SHP77 (cell line): ENCODE results near the gene HOXB6.
A peak's percentile ranks its signal among the peaks of the same experiment; 100 is the strongest.

Source experiments
- DNase-seq, 2 experiments: peaks; one replicate each; lab custom pipeline; 2025; lab: John Stamatoyannopoulos, UW

The HOXB6 gene

DNA sequence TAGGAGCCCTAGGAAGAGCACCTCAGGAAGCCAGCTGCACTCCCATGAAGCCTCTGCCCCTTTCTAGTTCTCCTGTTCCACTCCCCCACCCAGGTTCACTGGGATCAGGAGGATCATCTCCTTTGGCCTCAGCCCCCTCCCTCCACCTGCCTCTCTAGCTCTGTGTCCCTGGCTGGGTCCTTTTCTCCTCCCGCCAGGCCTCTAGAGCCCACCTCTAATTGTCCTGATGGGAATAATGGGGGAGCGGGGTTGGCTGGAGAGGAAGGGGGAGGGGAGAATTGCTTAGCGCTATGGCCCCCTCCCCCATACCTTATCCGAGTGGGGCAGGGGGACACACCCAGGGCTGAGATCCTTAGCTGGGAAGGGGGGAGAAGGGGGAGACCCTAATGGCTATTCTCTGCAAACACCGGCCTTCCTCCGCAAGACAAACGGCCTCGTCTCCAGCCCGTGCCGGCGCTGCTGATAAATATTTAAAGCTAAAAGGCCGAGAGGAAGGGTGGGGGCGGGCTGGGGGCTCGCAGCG lies 5.0 kb upstream of the HOXB6 start:
- DNase-seq = no peak

DNA sequence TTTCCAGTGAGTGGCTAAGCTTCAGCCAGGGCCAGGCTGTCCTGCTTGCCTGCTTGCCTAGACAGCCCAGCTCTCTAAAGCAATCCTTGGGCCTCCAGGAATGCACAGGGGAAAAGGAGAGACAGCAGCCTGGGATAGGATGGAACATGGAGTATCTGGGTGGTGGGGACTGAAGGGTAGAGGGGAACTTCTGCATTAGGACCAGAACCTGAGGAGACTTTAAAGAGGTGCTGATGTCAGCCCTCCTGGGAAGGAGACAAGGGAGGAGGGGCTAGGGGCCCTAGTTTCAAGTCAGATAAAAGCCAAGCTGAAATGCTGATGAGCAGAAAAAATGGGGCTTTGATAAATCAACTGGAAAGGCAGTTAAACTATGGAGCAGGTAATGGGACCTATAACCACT lies 4.2 kb upstream of the HOXB6 start:
- no peak for DNase-seq

DNA sequence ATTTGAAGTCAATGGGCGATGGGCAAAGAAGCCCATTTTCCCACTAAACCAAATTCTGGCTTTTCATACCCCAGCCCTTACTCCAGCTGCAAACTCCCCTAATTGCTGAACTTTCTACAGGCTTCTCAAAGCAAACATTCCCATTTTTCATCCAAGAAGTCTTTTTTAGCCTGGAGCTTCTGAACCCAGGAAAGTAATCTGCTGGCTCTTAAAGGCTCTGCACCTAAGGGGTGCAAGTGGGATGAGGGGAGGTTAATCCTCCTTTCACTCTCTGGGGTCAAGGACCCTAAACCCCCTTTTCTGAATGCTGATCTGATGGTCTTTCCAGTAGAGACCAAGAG lies 3.7 kb upstream of the HOXB6 start:
- no peak for DNase-seq

DNA sequence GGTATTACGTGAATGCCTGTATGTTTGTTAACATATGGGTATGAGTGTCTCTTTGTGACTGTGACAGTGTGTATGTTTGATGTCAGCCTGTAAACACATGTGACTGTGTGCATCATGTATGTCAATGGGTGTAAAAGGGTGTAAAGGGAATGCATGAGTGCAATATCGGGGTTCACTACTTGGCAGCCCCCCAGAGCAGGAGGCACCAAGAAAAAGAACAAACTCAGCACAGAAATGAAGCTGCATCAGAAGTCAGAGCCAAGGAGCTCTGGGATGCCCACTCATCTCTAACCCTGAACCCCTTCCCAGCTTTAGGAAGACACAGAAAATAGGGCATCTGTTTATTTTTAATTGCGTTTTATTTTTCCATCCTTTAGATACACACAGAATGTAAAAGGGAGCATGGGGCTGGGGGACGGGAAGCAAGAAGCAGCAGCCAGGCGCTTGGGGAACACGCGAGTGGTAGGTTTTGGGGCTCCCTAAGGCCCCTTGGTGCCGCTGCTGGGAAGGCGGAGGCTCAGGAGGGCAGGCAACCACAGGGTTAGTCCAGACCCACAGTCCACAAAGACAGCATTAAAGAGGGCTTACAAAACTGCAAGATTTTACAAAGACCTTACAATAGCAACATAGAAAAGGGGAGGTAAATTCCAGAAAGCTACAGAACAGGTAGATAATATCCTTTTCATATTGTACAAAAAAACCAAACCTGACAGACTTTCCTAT lies 2.3 kb upstream of the HOXB6 start:
- DNase-seq = no peak

DNA sequence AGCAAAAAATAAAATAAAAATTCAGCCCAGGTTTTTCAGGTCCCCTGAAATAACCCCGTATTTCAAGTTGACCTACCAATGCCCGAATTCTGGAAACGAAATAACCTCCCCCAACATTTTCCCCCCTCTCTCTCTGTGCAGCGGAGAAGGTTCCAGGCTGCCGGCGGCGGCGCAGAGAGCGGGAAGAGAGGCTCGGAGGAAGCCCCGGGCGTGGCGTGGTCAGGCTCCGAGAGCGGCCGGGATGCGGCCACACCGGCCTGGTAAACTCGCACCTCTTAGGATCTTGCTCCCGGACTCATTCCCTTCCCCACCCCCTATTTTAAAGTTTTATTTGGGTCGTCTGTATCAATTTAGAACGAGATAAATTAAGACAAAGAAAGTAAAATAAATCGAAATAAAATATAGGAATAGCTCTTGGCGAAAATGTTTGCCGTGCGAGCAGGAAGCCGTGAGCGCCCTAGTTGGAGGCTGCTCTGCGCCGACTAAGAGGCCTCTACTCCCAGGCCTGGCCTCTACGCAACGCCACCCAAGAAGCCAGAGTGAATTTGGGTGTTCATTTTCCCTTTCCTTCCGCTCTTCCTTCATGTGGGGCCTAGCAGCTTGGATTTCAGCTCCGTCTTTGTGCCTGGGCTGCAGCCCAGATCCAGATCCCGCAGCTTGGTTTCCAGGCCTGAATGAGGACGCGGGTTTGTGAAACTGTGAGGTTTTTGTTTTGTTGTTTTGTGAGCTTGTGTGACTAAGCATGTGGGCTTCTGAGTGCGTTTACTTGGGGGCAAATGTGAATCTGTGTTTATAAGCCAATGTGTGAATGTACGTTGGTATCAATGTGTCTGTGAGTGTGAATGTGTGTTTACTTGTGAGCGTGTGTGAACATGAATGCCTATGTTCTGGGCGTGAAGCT lies 1.5 kb upstream of the HOXB6 start:
- DNase-seq = no peak

DNA sequence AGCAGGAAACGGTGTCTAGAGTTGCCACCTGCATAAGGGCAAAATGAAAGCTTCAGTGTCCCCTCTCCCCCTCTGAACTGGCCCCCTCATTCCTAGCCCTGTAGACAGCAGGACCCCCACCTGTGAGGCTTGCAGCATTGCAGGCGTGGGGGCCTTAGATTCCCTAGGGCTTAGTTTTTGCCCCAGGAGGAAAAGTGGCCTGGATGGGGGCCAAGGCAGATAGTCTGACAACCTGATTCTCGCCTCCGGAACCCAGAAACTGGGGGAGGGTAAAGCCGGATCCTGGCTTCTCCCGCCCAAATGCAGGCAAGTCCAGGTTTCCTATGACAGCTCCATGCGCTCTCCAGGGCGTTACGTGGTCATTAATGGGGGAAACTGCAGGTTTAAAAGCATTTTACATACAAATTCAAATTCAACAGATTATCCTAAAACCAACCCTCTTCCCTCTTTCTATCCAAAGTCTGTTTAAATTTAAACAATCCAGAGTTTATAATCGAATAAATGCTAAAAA lies 678 bp upstream of the HOXB6 start:
- no peak for DNase-seq

DNA sequence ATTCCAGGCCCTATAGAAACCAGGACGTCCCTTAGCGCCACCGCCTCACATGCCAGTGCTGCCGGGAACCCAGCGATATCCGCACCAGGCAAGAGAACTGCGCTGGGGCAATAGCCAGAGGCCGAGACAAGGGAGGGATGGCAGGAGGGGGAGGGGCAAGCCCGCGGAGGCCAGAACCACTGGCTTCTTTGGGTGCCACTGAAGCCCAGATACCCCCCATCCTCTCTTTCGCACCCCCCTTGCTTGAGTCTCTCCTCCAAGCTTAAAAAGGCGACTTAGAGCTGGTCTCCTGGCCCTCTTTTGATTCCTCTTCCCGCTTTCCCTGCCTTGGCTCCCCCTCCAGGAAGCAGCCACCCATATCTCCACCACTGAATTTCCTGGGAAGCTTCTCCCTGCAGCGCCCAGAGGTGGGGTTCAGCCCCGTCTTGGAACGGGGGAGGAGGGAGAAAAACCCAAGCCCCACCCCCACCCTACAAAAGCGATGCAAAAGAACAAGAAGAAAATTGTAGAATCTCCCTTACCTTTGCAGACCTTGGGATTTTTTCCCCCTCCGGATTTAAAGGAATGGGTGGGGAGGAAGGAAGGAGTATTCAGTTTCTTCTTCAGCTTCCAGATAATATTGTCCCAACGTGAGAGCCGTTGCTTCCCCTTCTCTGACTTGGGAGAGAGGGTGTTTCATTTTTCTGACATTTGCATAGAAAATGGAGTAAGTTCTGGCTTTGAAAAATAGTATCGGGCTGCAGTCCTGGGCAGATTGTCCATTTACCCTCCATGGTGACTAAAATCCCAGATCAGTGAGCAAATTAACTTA lies 622 bp downstream of the HOXB6 start:
- DNase-seq = peak; percentile 62 to 77

DNA sequence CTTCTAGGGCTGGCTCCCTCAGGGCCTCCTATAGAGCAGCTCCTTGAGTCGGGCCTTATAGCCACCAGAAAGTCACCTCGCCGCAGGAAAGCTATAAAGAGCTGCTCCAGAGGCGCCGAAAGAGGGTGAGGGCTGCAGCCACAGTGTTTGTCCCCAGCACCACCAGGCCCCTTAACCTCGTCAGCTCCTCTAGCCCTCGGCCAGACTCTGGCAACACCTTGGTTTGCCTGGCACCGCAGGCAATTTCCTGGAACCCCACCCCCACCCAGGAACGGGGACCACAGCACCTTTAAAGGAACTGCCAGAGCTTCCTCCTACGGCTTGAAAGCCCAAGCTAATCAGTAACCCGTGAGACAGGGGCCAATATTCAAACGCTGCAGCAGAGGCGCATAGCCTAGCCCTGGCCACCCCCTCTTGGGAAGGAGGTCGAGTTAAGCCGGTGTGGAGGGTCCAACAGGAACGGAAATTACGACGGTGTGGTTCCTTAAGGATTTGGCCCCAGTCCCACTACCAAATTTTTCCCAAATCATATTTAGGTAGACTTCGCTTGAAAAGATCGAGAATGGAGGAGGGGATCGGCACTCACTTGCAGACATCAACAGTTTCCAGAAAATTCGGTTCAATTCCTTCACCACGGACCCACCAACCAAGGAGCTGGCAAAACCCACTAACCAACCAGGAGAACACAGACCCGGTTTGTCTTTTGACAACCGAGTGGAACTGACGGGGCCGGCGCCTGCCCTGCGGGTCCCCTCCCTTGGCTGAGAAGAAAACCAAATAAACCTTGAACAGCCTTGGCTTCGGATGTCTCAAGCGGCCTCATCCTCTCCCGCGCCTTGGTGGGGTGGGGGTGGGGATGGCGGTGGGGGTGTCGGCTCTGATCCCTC lies 3.0 kb downstream of the HOXB6 start:
- DNase-seq = no peak

DNA sequence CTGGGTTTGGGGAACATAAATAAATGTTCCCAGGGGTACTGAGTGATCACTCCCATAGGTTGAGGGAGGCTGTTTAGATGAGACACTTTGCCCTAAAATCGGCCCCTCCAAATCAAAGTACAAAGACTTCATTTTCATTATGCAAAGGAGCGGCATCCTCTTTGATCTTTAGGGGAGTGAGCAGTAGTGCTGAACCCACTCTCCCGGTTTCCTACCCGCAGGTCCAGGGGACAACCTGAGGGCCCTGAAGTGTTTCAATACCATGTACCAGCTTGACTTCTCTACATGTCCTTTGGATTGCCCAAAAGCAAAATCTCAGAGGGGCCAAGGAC lies 3.6 kb downstream of the HOXB6 start:
- no peak for DNase-seq

DNA sequence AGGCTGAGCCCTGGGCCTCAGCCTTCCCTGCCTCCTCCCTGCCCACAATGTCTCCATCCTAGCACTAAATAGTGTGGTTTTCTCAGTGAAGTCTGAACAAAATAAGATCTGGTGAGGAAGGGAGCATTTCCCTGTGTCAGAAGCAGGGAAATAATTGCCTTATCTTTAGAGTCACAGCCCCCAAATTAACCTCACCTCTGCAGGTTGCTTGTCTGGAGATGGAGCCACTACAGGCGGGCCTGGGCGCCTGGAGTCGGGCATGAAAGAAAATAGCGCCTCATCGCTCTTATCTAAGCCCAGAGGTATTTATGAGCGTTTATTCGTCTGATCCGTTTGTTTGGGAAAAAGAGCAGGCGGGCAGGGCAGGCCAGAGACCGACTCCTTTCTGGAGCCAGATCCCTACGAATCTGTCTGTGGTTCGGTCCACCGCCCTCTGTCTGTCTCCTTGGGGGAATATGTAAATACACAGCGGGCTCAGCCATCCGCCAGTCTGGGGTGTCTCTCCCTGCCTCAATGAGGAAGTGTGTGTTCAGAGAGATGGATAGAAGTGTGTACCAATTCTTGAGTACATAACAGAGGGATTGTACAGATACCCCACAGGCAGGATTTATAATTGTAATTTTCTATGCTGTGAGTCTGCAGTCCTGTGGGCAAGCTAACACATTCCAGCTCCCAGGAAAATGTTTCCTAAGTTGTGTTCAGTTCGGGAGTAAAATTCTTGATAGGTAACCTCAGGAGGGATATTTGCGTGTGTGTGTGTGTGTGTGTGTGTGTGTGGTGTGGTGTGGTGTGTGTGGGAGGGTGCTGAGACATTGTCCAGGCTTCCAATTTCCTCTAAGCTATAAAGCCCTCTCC lies 4.3 kb downstream of the HOXB6 start:
- no peak for DNase-seq

DNA sequence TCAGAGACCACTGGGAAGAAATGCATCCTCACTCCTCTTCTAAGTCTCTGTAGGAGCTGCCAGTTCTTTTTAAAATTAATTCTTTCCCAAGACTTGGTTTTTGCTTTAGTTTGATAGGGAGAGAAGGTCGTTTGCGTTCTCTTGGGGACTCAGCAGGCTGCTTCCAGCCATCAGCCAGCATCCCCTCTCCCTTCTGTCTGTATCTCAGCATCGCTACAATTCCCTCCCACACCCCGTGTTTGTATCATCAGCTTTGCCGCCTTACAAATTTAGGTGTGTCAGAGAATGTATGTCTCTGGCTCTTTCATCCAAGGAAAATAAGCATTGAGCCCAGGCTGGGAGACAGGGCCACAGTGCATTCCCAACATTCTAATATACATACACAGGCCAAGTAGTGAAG lies 5.4 kb downstream of the HOXB6 start:
- no peak for DNase-seq

DNA sequence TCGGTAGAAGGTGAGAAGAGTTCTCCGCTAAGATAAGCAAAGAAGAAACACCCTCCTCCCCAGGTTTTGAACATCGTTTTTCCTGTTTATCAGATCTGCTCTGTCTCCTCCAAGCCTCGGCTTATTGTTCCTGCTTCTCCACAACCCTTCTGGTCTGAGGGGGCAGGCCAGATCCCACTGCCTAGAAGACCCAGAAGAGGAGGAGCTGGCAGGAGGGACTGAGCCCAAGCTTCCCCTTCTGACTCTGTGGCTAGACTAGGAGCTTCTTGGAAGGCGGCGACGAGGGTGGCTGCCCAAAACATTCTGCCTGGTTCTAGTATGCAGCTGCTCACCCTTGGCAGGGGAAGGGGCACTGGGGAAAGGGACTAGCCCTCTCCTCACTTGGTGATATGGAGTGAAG lies 6.0 kb downstream of the HOXB6 start:
- no peak for DNase-seq

DNA sequence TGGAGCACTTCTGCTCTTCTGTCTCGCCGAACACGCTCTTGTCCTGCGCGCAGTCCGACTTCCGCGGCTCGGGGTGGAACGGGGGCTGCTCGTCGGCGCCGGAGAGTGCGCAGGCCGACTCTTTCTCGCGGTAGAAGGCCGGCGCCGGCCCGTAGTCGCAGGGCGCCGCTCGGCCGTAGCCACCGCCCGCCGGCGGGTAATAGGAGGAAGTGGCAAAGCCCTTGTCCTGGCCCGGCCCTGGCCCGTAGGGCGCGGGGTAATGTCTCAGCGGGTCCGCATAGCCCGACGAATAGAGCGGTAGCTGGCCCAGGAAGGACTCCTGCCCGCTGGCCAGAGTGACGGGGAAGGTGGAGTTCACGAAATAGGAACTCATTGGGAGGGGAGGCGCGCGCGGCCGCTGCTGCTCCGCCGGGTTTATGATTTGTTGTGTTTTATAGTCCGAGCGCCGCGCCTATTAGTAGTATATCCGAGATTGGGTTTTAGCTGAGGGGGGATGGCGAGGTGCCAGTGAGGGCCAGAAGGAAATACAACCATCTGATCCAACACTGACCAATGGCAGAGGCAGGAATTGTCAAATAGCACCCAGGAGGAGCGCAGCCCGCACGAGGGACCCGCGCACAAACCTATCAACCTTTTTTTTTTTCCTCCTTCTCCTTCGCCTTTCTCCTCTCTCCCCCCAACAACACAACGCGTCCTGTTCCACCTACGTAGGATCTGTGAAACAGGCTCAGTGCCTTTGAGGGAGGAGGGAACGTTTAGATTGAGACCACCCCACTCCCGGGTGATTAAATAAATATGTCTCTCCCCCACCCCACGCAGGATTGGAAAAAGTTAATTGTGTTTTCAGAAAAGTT lies 6.8 kb downstream of the HOXB6 start:
- peak; percentile 29 to 48 for DNase-seq

DNA sequence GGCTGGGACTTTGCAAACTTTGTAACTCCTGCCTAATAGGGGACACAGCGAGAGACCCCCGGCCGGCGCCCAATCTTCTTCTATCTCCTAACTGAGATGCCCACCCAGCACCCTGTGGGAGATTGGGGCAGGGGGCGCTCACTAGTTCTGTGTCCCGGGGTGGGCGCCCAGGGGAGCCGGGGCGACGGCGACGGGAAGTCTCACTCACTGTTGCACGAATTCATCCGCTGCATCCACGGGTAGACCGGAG lies 7.3 kb downstream of the HOXB6 start:
- DNase-seq = no peak

DNA sequence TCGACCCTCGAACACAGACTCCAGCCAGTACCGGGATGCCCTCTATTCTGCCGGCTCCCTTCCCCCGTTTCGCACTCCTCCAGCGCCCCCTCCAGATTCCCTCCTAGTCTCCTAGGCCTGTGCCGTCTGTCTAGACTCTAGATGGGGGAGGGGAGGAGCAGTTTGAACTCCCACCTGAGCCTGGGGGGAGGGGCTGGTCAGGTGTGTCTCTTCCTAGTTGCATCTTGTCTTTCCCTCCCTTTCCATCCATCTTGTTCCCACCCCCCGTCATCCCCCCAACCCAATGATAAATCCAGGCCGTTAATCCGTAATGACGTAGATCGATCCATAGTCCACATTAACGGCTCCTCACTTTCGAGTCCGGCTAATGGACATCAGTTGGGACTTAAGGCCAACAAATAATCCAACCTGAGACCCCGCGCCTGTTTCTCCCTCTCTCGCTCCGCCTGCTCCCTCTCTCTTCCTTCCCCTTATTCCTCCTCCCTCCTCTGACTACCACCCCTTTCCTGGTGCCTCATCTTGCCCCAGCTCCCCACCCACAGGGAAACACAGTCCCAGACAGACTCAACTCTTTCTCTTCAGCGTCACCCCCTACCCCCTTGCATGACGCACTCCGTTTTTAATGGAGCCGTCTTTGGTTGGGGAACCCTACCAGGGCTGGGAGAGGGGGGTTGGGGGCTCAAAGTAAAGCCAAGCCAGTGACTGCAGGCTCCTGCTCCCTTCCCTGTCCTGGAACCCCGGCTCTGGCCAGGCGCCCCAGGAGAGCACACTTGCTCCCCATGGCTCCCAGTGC lies 7.9 kb downstream of the HOXB6 start:
- DNase-seq = no peak

DNA sequence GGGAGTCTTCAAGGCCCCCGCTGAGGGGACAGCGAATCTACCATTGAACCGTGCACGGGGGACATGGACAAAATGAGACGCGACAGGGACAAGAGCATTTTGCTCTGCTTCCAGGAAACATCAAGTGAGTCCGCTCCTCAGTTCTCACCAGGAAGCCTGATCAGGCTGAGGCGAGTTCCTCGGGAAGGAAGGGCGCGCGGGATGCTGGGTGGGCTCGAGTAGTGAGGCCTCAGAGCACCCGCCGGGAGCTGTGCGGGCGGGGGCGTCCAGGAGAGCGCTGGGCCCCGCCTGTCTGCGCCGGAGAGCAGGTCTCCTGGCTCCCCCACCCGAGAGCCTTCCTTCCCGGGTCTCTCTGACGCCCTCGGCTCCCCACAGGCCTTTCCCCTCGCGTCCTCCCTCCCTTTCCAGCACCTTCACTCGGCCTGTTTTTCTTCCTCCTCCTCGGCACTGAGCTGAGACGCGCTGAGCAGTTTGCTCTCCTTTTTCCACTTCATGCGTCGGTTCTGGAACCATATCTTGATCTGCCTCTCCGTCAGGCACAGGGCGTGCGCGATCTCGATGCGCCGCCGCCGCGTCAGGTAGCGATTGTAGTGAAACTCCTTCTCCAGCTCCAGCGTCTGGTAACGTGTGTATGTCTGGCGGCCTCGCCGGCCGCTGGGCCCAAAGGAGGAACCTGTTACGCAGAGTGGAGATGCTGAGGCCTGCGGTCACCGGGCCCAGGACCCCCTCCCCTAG lies 8.6 kb downstream of the HOXB6 start:
- DNase-seq = no peak

DNA sequence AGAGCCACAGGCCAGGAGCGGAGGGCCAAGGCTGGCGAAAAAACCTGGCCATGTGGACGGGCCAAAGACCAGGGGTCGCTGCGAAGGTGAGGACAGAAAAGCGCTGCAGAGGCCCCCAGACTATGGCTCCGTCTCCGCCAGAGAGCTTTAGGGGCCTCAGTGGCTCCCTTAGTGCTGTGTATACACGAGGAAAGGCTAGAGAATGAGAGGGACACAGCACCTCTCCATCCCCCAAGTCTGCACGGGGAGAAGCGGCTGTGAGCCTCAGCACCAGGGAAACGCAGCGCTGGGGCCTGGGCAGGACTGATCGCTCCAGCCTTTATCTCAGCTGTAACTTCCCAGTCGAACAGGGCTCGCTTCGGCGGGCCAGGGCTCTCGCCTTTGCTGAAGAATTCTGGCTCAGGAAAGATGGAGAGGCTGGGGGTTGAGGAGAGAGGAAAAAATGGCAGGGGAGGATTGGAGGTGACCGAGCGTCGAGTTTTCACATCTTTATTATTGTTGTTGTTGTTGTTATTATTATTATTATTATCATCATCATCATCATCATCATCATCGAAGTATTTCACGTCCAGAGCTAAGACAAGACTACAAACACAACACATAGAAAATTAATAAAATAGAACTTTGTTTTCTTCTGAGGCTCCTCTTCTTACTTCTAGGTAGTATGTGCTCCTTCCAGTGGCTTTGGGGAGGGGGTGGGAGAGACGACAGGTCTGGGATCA lies 9.3 kb downstream of the HOXB6 start:
- DNase-seq = no peak
